ENCODE data around the gene MRTFB. TPM values are rescaled to one million over a fixed set of nuclear protein-coding genes. Genes with fewer than 3 reads are reported as not detected.
"Not testable (repeated sequence)": the region's sequence is repeated elsewhere in the genome, so short reads cannot be mapped to it uniquely, and the experiment has no call there.

MRTFB gene
- total RNA-seq, 2 donors from 2014 or later = 41.0 to 42.0 TPM

DNA sequence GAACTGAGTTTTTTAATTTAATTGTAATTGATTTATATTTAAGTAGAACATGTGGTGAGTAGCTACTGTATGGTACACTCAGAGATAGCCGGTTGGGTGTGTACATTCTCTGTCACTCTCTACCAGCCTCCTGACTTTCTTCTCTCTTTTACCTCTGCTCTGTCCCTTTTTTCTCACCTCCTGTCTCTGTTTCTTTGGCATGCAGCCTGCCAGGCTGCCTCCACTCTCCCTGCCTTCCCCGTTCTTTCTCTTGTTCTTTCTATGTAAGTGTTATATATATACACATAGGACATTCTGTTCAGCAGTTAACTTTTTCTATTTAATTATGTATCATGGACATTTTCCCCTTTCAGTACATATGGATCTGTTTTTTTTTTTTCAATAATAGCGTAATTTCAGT is 50.8 kb downstream of the MRTFB start:
- no peak for DNase-seq (ENCODE audit: low spot score)
- intact Hi-C loops (cut with DNase I) = no loop called here

GRCh38 chr16:14122430-14122829 is 51.3 kb downstream of the MRTFB start:
- intact Hi-C loops (cut with DNase I); DNase-seq (ENCODE audit: low spot score): not testable (repeated sequence)

DNA sequence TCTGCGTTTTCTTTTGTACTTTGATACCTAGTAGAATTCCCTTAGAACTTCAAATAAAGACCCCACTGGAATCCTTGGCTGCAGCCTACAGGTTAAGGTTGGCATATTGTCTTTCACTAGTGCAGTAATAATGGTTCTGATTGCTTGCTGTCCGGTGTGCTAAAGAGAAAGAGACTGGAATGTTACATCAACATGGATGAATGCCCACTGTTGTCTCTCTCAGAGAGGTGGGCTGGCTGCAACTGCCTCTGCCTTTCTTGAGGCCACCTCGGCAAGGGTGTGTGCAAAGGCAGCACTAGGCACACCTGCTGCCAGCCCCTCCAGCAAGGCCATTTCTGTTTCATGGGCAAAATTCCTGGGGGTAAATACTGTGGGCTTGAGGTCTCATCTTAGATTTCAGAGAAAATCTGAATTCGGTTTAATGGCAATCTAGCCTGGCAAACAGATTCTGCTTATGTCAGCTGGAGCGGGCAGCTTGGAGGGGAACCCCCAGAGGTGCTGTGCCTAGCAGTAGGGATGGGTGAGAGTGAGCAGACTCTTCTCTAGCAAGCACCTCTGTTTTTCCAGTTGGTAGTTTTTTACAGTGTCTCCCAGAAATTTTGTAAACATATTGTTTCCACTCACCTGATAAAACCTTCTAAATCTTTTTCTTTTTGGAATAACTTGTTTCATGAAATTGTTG is 54.0 kb downstream of the MRTFB start:
- DNase-seq (ENCODE audit: low spot score) = no peak
- intact Hi-C loops (cut with DNase I) = no loop called here

- intact Hi-C loops (cut with DNase I) = no loop called here
- DNase-seq (ENCODE audit: low spot score) = no peak
These were observed 54.6 kb downstream of the MRTFB start for GRCh38 chr16:14125708-14126107.

DNA sequence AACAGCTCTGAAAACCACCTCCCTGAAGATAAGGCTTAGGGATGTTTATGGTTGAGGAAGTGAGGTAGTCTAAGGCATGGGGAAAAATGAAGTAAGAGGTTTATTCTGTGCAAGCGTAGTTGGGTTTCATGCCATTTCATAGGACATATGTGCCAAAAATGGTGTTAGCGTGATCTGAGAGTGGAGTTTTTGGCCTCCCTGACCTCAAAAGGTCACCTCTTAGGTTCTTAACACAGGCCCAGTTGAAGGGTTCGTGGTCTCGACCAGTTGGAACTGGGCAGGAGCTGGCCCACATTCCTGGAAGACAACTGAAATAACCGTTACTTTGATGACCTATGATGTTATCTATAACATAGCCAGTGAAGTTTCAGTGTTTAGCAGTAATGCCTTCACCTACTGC is 57.0 kb downstream of the MRTFB start:
- no peak for DNase-seq (ENCODE audit: low spot score)
- intact Hi-C loops (cut with DNase I) = no loop called here

DNA sequence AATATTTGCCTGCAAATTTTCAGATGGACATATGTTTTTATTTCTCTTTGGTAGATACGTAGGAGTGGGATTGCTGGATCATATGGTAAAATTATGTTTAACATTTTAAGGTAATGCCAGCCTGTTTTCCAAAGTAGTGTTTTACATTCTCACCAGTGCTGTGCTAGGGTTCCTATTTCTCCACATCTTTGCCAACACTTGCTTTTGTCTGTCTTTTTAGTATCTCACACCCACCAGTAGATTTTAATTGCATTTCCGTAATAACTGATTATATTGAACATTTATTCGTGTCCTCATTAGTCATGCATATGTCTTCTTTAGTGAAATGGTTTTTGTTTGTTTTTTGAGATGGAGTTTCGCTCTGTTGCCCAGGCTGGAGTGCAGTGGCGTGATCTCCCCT is 58.4 kb downstream of the MRTFB start:
- no peak for DNase-seq (ENCODE audit: low spot score)
- intact Hi-C loops (cut with DNase I) = no loop called here

- intact Hi-C loops (cut with DNase I) = no loop called here
- no peak for DNase-seq (ENCODE audit: low spot score)
These were observed 60.9 kb downstream of the MRTFB start for GRCh38 chr16:14131774-14132695.

DNA sequence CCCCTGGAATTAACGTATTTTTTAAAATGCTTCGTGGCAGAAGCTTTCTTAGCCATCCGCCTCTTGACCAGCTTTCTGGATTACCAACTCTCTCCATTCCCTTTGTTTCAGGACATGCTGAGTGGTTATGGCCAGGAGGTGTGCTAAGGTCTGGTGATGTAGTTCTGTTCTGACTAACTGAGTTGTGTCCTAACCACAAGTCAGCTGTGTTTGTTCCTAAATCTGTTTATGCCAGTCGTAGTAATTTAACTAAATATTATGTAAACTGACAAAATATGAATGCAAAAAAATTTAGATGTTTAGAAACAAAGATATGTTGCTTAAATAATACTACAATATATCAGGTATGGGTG is 61.6 kb downstream of the MRTFB start:
- DNase-seq (ENCODE audit: low spot score) = no peak
- intact Hi-C loops (cut with DNase I) = no loop called here

DNA sequence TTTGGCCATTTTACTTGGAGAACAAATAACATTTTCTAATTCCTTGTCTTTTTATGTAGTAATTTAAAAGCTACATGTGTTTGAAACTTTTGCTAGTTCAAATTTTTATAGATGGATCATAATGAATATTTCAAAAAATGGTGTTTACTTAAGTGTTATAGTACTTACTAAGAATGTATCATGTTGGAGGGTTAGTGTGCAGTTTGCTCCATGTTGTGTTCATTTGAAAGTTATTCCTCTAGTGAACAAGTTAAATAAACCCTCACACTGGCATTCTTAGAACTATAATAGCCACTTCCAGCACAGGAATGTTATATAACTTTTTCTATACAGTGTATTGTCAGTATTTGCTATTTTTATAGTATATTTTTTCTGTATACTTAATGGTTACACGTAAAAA is 62.8 kb downstream of the MRTFB start:
- no peak for DNase-seq (ENCODE audit: low spot score)
- intact Hi-C loops (cut with DNase I) = no loop called here

DNA sequence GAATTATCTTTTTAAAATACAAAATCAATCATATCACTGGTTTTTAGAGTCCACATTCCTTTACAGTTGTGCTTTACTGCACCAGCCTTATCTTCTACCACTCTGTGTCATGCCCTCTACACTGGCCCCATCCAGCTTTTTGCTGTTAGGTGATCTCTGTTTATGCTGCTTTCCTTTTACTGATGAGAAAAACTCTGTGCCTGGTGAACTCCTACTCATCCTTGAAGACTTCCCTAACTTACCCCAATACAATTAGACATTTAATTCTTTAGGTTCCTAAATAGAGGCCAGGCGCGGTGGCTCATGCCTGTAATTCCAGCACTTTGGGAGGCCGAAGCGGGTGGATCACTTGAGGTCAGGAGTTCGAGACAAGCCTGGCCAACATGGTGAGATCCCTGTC is 64.6 kb downstream of the MRTFB start:
- intact Hi-C loops (cut with DNase I) = no loop called here
- DNase-seq (ENCODE audit: low spot score) = no peak

DNA sequence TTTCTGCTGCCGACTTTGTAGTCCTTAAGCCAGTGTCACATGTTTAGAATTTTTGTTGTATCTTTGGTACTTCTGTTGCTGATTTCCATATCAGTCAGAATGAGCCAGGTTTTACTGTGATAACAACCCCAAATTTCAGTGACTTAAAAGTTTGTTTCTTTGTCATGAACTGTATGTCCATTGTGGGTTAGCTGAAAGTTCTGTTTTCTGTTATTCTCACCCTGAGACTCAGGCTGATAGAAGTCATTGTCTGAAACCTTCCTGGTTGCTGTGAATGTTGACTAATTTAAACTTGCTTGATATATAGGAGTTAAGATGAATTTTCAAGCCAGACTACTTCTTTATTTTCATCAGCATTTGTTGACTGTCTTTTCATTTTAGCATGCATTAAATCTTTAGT is 68.8 kb downstream of the MRTFB start:
- no peak for DNase-seq (ENCODE audit: low spot score)
- intact Hi-C loops (cut with DNase I) = no loop called here

DNA sequence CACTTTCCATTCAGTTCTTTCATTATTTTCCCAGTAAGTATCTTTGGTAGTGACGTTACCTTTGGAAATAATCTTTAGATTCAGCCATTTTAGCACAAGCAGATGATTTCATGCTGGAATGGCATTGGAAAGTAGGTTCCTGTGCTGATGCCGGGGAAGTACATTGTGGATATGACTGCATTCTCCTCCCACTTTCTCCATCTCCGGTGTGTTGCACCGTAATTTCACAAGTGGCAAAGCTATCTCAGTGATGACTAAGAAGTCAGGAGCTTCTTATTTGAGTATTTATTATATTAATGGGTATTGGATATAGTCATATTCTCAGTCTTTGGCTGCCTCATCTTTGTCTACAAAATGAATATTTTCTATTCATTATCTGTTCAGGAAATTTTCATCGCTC is 69.8 kb downstream of the MRTFB start:
- DNase-seq (ENCODE audit: low spot score) = no peak
- intact Hi-C loops (cut with DNase I) = no loop called here

DNA sequence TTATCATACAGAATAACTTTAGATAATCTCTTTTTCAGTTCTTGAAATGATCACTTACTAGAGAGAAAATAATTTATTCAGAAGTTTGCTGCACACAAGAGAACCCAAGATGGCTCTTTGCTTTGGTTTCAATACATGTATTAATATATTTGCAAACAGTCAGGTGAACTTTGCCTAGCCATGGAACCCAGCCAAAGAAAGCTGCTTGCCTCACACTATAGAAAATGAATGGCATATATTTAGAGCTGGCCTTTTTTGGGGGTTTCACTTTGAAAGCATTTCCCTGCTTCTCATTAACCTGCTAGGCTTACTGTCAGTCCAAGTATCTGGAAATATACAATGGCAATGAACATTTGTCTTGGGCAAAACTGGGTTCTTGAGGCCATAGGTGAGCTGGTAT is 75.3 kb downstream of the MRTFB start:
- intact Hi-C loops (cut with DNase I) = no loop called here
- no peak for DNase-seq (ENCODE audit: low spot score)

- intact Hi-C loops (cut with DNase I) = no loop called here
- DNase-seq (ENCODE audit: low spot score) = no peak
These were observed 76.9 kb downstream of the MRTFB start for GRCh38 chr16:14148016-14148415.

DNA sequence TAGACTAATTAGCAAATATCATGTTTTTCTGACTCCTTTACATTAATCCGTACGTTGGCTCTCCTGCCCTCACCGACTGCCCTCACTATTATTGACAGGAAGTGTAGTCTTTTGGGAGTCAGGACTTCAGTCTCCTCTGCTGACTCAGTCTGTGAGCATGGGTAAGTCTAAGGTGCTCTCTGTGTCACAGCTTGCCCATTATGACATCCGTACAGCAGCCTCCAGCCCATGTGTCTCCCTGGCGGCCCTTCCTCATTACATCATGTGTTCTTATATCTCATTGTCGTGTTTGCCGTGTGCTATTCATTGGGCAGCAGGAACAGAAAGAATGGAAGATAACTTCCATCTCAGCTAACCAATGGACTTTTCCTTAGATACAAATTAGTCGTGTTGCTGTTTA is 77.5 kb downstream of the MRTFB start:
- intact Hi-C loops (cut with DNase I) = no loop called here
- DNase-seq (ENCODE audit: low spot score) = no peak

DNA sequence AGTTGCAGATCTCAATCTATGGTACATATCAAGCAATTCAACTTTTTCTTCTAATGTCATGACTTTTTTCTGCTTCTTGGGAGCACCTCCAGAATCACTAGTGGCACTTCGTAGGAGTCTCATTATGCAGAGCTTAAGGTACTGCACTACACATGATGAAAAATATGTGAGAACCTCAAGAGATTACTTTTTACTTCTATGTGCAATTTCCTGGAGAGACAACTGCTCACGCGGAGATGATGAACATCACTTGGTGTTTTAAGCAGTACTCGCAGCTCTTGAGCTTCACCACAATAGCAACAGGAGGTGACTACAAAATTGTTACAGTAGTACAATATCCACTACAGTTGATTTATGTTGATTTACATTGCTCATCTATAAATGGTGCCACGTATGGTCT is 79.7 kb downstream of the MRTFB start:
- no peak for DNase-seq (ENCODE audit: low spot score)
- intact Hi-C loops (cut with DNase I) = no loop called here

GRCh38 chr16:14151256-14152030 is 80.3 kb downstream of the MRTFB start:
- DNase-seq (ENCODE audit: low spot score) = no peak
- intact Hi-C loops (cut with DNase I) = no loop called here

DNA sequence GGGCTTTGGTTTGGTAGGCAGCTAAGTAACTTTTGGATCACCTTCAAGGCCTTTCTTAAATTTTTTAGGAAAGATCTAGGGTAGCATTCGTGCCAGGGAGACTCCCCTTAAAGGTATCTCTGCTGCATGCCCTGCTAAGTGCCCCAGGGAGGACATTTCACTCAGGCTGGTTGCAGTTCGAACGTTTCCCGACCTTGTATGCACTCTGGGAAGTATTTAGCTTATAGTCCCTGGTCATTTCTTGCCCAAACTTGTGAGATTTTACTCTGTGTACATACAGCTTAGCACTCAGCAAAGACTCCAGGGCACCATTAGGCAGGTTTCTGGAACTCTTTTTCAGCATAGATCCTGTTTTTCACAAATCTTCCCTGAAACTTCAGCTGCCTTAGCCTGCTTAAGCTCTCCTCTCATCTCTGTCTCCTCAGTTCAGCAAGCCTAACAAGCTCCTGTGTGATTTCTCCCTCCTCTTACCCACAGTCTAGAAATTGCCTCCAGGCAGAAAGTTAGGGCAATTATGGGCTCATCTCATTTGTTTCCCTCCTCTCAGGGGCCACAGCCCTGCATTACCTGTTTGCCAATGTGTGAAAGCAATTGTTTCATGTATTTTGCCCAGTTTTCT is 84.6 kb downstream of the MRTFB start:
- no peak for DNase-seq (ENCODE audit: low spot score)
- intact Hi-C loops (cut with DNase I) = no loop called here

GRCh38 chr16:14164916-14165662 is 94.0 kb downstream of the MRTFB start:
- intact Hi-C loops (cut with DNase I) = no loop called here
- no peak for DNase-seq (ENCODE audit: low spot score)

Measured in posterior vena cava (tissue), 2 donors.